Peyer's patch (tissue), 4 donors: ENCODE measurements around the gene NFE2L1.

Source experiments
- POLR2A ChIP-seq, 2 donors: fragments of 450-650 bp; IDR thresholded peaks; one replicate each; pipeline ENCODE4 v1.5.1; 2017; ENCODE audit warnings: antibody characterized with exemption in 2 of 2, mild to moderate bottlenecking in 2 of 2, moderate library complexity in 2 of 2
- TF ChIP-seq, protein P1 (sequence below), 6 experiments: fragments of 450-650 bp in 4 of 6; fragments of 200-600 bp in 2 of 6; sonication (generic) in 1 of 6; IDR thresholded peaks; one replicate each; pipeline ENCODE4 v1.5.1; 2017 to 2019; ENCODE audit warnings: antibody characterized with exemption in 6 of 6, mild to moderate bottlenecking in 3 of 6, moderate library complexity in 1 of 6

DNA sequence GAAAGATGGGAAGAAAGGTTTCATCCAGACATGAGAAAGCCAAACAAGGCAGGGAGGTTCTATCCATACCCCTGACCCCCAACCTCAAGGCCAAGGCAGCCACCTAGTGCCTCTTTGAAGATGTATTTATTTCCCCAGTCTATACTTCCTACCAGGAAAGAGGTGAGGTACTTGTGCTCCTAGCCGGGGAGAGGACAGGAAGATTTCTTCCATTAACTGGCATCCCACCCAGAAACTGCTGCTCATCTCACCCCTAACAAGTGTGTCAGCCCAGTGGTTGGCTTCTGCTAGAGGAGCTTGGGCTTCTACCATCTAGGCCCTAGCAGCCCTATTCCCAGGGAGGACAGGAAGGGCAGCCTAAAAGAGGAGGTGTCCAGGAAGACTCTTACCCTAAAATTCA lies 19.4 kb upstream of the NFE2L1 start:
- TF ChIP-seq, protein P1, sequence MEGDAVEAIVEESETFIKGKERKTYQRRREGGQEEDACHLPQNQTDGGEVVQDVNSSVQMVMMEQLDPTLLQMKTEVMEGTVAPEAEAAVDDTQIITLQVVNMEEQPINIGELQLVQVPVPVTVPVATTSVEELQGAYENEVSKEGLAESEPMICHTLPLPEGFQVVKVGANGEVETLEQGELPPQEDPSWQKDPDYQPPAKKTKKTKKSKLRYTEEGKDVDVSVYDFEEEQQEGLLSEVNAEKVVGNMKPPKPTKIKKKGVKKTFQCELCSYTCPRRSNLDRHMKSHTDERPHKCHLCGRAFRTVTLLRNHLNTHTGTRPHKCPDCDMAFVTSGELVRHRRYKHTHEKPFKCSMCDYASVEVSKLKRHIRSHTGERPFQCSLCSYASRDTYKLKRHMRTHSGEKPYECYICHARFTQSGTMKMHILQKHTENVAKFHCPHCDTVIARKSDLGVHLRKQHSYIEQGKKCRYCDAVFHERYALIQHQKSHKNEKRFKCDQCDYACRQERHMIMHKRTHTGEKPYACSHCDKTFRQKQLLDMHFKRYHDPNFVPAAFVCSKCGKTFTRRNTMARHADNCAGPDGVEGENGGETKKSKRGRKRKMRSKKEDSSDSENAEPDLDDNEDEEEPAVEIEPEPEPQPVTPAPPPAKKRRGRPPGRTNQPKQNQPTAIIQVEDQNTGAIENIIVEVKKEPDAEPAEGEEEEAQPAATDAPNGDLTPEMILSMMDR (IDR thresholded peaks at IDR 0.05) = no peak
- TF ChIP-seq POLR2A (IDR thresholded peaks at IDR 0.05) = no peak
